GM12874 (cell line): ENCODE results near the gene CYBC1.

Source experiments
- CTCF ChIP-seq: IDR thresholded peaks from 2 replicates; pipeline ENCODE4 v1.5.1; 2011; ENCODE audit warnings: low read depth, mild to moderate bottlenecking, control low read depth, low read length, moderate library complexity; ENCODE audit not compliant: insufficient read depth

CYBC1 gene

GRCh38 chr17:82474223-82475010, 23.9 kb upstream of the CYBC1 start:
- no peak for TF ChIP-seq CTCF

- no peak for TF ChIP-seq CTCF
Measured at GRCh38 chr17:82470065-82470464, 19.5 kb upstream of the CYBC1 start.

- TF ChIP-seq CTCF = no peak
Measured at GRCh38 chr17:82468692-82469091, 18.1 kb upstream of the CYBC1 start.

GRCh38 chr17:82465023-82465603, 14.6 kb upstream of the CYBC1 start:
- TF ChIP-seq CTCF = no peak

GRCh38 chr17:82464567-82464929, 14.0 kb upstream of the CYBC1 start:
- TF ChIP-seq CTCF = no peak

GRCh38 chr17:82463925-82464566, 13.5 kb upstream of the CYBC1 start:
- no peak for TF ChIP-seq CTCF

GRCh38 chr17:82463391-82463790, 12.8 kb upstream of the CYBC1 start:
- TF ChIP-seq CTCF = no peak
